Left ventricle myocardium inferior (tissue), 1 donor: Measurements from ENCODE around the gene FGFR2. TPM values are rescaled to one million over a fixed set of nuclear protein-coding genes. Genes with fewer than 3 reads are reported as not detected.

ENCODE experiments used
- DNase-seq: peaks from one replicate; pipeline ENCODE4 v3.0.0-alpha.2; 2020
- H3K27ac ChIP-seq: fragments of 200-600 bp; replicated peaks from 2 replicates; pipeline ENCODE4 v1.8.0; 2021
- H3K27me3 ChIP-seq: fragments of 200-600 bp; 2 replicates; pipeline ENCODE4 v1.8.0; 2021; ENCODE audit warnings: low read depth
- H3K36me3 ChIP-seq: fragments of 200-600 bp; 2 replicates; pipeline ENCODE4 v1.8.0; 2021
- H3K4me1 ChIP-seq: fragments of 200-600 bp; 2 replicates; pipeline ENCODE4 v1.8.0; 2021
- H3K4me3 ChIP-seq: fragments of 200-600 bp; 2 replicates; pipeline ENCODE4 v1.8.0; 2021; ENCODE audit warnings: mild to moderate bottlenecking, moderate library complexity
- H3K9me3 ChIP-seq: fragments of 200-600 bp; replicated peaks from 2 replicates; pipeline ENCODE4 v1.8.0; 2021
- CTCF ChIP-seq: fragments of 200-600 bp; IDR thresholded peaks from 2 replicates; pipeline ENCODE4 v1.8.0; 2021; ENCODE audit warnings: antibody characterized with exemption, mild to moderate bottlenecking, borderline replicate concordance
- intact Hi-C: fragments of 100-400 bp; cut with micrococcal nuclease; formaldehyde crosslinking; loops from one replicate; pipeline ENCODE4 v1.11.0; 2022
- total RNA-seq: library from RNA; stranded (reverse); fragmentation: NEBNext Ultra II Directional; extraction: Animal tissue kit (Norgen Biotek cat#: 25700); gene quantifications from one replicate; pipeline ENCODE4 v1.2.1, GENCODE V29; 2021
- donor health status: DM: no; HTN: yes; CAD: no; lungs with severe emphysema.

FGFR2 gene
- total RNA-seq, 1 donor from 2014 or later: 0.36 TPM

- no peaks in the 10 kb centered on the region for H3K4me1 ChIP-seq
- no peak for TF ChIP-seq CTCF
- H3K4me3 ChIP-seq: no peak overlapping the region
- no peak overlapping the region for H3K27ac ChIP-seq
- no peak for DNase-seq
- intact Hi-C loops: no loop called here
- peaks cover 49% of the 10 kb centered on the region for H3K27me3 ChIP-seq
- no peaks in the 10 kb centered on the region for H3K9me3 ChIP-seq
- no peaks in the 10 kb centered on the region for H3K36me3 ChIP-seq
These were observed 149.3 kb downstream of the FGFR2 start for GRCh38 chr10:121448766-121449421.

GRCh38 chr10:121444520-121445165 lies 153.6 kb downstream of the FGFR2 start:
- Histone ChIP-seq H3K27ac (no peak overlapping the region), H3K36me3 (no peaks in the 10 kb centered on the region)
- intact Hi-C loops: no loop called here

DNA sequence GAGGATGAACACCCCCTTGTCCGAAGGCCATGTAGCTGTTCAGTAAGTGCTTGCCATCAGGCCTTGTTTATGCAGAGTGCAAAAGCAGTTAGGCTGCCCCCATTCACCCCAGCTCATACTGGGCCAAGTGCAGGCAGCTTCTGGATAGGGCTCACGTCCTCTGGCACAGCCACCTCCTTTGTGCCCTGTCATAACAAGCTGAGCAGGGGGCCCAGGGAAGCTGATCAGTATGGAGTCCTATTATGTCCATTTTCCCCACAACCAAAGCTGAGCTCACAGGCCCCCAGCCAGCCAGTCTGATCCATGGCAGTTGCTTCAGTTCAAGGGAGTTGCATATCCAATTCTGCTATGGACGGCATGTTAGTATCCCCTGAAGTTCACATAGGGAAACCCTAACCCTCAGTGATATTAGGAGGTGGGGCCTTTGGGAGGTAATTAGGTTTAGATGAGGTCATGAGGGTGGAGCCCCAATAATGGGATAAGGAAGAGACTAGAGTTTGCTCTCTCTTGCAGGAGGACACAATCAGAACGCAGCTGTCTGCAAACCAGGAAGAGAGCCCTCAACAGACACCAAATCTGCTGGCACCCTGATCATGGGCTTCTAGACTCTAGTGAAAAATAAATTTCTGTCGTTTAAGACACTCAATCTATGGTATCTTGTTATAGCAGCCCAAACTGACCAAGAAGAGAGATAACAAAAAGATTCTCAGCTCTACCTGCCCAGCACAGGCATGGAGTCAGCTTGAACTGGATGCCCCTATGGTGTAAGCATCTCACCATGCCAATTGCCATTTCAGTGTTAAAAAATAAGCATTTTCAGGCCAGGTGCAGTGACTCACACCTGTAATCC lies 155.9 kb downstream of the FGFR2 start:
- H3K9me3 ChIP-seq: no peaks in the 10 kb centered on the region
- no peak overlapping the region for H3K4me3 ChIP-seq
- no peak overlapping the region for H3K27ac ChIP-seq
- no peaks in the 10 kb centered on the region for H3K4me1 ChIP-seq
- H3K36me3 ChIP-seq: no peaks in the 10 kb centered on the region
- no peak for DNase-seq
- no peak for TF ChIP-seq CTCF
- peaks cover 20% of the 10 kb centered on the region for H3K27me3 ChIP-seq
- intact Hi-C loops: no loop called here

More at GRCh38 chr10:121444520-121445165, 153.6 kb downstream of the FGFR2 start:
- TF ChIP-seq CTCF: no peak
- H3K4me3 ChIP-seq: no peak overlapping the region
- H3K9me3 ChIP-seq: no peaks in the 10 kb centered on the region
- H3K4me1 ChIP-seq: no peaks in the 10 kb centered on the region
- peaks cover 29% of the 10 kb centered on the region for H3K27me3 ChIP-seq
- no peak for DNase-seq

GRCh38 chr10:121440461-121440860 lies 157.8 kb downstream of the FGFR2 start:
- no peaks in the 10 kb centered on the region for H3K9me3 ChIP-seq
- no peaks in the 10 kb centered on the region for H3K36me3 ChIP-seq
- no peak for TF ChIP-seq CTCF
- no peaks in the 10 kb centered on the region for H3K4me1 ChIP-seq
- H3K27me3 ChIP-seq: peaks cover 5% of the 10 kb centered on the region
- no peak for DNase-seq
- intact Hi-C loops: no loop called here
- no peak overlapping the region for H3K4me3 ChIP-seq
- no peak overlapping the region for H3K27ac ChIP-seq

DNA sequence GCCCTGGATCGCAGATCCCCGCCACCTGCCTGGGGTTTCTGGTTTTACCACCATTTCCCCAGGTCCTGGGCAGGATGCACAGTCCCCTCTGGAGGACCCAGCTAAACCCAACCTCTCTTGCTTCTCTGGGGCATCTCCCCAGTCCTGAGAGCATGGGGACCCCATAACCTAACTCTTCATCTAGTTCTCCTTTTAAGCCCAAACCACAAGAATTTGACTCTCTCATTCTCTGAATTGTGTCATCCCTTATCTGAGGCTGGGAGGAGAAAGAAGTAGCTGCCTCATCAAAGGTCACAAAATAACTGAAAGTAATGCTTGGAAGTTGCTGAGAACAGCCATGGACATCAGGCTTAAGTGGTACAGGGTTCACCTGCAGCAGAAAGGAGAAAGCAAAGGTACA lies 159.9 kb downstream of the FGFR2 start:
- DNase-seq: no peak
- intact Hi-C loops: no loop called here
- Histone ChIP-seq H3K4me3 (no peak overlapping the region), H3K27ac (no peak overlapping the region), H3K27me3 (no peaks in the 10 kb centered on the region), H3K4me1 (no peaks in the 10 kb centered on the region), H3K36me3 (no peaks in the 10 kb centered on the region), H3K9me3 (no peaks in the 10 kb centered on the region)
- TF ChIP-seq CTCF: no peak
